Activated CD8-positive, alpha-beta memory T cell treated with anti-CD3 and anti-CD28 coated beads, Interleukin-2, amount 50 U/mL, for 24 hours (primary cell): ENCODE measurements around the gene NAALADL2.
"Not testable (repeated sequence)": the region's sequence is repeated elsewhere in the genome, so short reads cannot be mapped to it uniquely, and the experiment has no call there.

Experiments
- DNase-seq: peaks from one replicate; pipeline ENCODE4 v3.0.0-alpha.2; 2020; ENCODE audit errors: extremely low read depth

The NAALADL2 gene

GRCh38 chr3:175070946-175071345 is 211.8 kb downstream of the NAALADL2 start:
- DNase-seq, result no peak

GRCh38 chr3:175073219-175073905 is 214.2 kb downstream of the NAALADL2 start:
- no peak for DNase-seq

- no peak for DNase-seq
Observed at GRCh38 chr3:175075269-175075668, 216.1 kb downstream of the NAALADL2 start.

- DNase-seq, result no peak
Observed at GRCh38 chr3:175077216-175077615, 218.1 kb downstream of the NAALADL2 start.

- DNase-seq, result no peak
Observed at GRCh38 chr3:175082631-175083030, 223.5 kb downstream of the NAALADL2 start.

- not testable (repeated sequence) for DNase-seq
Observed at GRCh38 chr3:175087128-175087527, 228.0 kb downstream of the NAALADL2 start.

GRCh38 chr3:175088766-175089380 is 229.7 kb downstream of the NAALADL2 start:
- DNase-seq, result no peak

- DNase-seq, result no peak
Observed at GRCh38 chr3:175091426-175092114, 232.4 kb downstream of the NAALADL2 start.

- no peak for DNase-seq
Observed at GRCh38 chr3:175093748-175094147, 234.6 kb downstream of the NAALADL2 start.

GRCh38 chr3:175094344-175094743 is 235.2 kb downstream of the NAALADL2 start:
- no peak for DNase-seq

GRCh38 chr3:175098644-175099043 is 239.5 kb downstream of the NAALADL2 start:
- DNase-seq, result no peak

GRCh38 chr3:175102161-175102560 is 243.0 kb downstream of the NAALADL2 start:
- no peak for DNase-seq

- no peak for DNase-seq
Observed at GRCh38 chr3:175103298-175103697, 244.2 kb downstream of the NAALADL2 start.

GRCh38 chr3:175105066-175105465 is 245.9 kb downstream of the NAALADL2 start:
- DNase-seq, result no peak

GRCh38 chr3:175107231-175107630 is 248.1 kb downstream of the NAALADL2 start:
- no peak for DNase-seq

- no peak for DNase-seq
Observed at GRCh38 chr3:175107995-175108394, 248.9 kb downstream of the NAALADL2 start.

GRCh38 chr3:175108613-175109151 is 249.5 kb downstream of the NAALADL2 start:
- DNase-seq, result no peak

- no peak for DNase-seq
Observed at GRCh38 chr3:175111036-175111435, 251.9 kb downstream of the NAALADL2 start.

GRCh38 chr3:175118382-175118941 is 259.3 kb downstream of the NAALADL2 start:
- no peak for DNase-seq

GRCh38 chr3:175121225-175121624 is 262.1 kb downstream of the NAALADL2 start:
- DNase-seq, result no peak

GRCh38 chr3:175127075-175127662 is 268.0 kb downstream of the NAALADL2 start:
- DNase-seq, result no peak

GRCh38 chr3:175129126-175129525 is 270.0 kb downstream of the NAALADL2 start:
- DNase-seq, result no peak
